GM21360 (cell line): ENCODE measurements around the gene SPCS1.
"Not testable (repeated sequence)": the region's sequence is repeated elsewhere in the genome, so short reads cannot be mapped to it uniquely, and the experiment has no call there.

Source experiments
- ATAC-seq: cut with Tn5 transposase; IDR thresholded peaks from one replicate; pipeline ENCODE4 v1.9.1; 2021; ENCODE audit warnings: mild to moderate bottlenecking, moderate library complexity; ENCODE audit not compliant: unreplicated experiment

Gene SPCS1

DNA sequence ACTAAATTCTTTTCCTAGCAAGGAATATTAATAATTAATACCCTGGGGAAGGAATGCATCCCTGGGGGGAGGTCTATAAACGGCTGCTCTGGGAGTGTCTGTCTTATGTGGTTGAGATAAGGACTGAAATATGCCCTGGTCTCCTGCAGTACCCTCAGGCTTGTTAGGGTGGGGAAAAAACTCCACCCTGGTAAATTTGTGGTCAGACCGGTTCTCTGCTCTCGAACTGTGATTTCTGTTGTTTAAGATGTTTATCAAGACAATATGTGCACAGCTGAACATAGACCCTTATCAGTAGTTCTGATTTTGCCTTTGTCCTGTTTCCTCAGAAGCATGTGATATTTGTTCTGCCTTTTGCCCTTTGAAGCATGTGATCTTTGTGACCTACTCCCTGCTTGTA is 22.8 kb downstream of the SPCS1 start:
- ATAC-seq, result not testable (repeated sequence)

DNA sequence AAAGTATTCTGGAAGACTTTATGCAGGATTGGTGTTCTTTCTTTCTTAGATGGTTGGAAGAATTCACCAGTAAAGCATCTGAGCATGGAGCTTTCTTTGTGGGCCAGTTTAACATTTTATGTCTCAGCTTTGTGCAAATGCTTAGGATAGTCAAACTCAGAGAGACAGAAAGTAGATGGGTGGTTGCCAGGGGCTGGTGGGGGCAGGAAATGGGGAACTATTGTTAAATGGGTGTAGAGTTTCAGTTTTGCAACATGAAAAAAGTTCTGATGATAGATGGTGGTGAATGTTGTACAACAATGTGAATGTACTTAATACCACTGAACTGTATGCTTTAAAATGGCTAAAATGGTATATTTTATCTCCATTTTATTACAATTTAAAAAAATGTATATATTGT is 24.8 kb downstream of the SPCS1 start:
- ATAC-seq, result no peak

DNA sequence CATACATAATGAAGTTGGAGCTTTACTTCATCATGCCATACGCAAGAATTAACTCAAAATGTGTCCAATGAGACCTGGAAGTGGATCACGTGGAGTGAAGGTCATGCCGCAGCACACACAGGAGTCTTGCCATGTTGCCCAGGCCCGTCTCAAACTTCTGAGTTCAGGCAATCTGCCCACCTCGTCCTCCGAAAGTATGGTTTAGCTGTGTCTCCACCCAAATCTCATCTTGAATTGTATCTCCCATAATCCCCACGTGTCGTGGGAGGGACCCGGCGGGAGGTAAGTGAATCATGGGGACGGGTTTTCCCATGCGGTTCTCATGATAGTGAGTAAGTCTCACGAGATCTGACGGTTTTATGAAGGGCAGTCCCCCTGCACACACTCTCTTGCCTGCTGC is 25.7 kb downstream of the SPCS1 start:
- no peak for ATAC-seq

DNA sequence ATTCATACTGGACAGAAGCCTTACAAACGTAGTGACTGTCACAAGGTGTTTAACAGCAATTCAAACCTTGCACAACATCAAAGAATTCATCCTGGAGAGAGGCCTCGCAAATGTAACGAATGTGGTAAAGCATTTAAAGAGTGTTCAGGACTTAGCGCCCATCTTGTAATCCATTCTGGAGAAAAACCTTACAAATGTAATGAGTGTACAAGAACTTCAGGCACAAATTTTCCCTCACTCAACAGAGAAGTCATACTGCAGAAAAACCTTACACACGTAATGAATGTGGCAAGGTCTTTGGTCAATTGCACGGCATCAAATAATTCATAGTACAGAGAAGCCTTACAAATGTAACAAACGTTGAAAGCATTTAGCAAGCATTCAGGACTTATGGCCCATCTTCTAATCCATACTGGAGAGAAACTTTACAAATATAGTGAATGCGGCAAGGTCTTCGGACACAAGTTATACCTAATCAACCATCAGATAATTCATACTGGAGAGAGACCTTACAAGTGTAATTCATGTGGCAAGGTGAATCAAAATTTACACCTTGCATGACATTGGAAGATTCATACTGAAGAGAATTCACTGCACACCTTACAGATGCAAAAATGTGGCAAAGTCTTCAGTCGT is 27.5 kb downstream of the SPCS1 start:
- no peak for ATAC-seq

DNA sequence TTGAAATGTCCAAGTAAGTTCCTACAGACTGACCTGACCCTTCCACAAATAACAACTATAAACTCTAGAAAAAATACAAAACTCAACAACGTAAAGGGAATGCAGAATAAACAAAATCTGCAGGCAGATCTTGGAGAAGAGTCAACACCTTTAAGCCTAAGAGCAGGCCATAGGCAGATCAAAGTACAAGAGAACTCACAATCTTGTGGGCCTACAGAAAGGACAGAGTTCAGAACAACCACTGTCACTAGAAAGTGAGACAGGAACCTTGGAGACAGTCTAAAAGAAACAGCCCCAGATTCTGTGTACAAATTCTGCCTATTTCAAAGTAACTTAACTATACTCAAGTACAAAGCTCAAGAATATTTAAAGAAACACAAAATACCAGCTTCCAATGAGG is 33.8 kb downstream of the SPCS1 start:
- no peak for ATAC-seq

DNA sequence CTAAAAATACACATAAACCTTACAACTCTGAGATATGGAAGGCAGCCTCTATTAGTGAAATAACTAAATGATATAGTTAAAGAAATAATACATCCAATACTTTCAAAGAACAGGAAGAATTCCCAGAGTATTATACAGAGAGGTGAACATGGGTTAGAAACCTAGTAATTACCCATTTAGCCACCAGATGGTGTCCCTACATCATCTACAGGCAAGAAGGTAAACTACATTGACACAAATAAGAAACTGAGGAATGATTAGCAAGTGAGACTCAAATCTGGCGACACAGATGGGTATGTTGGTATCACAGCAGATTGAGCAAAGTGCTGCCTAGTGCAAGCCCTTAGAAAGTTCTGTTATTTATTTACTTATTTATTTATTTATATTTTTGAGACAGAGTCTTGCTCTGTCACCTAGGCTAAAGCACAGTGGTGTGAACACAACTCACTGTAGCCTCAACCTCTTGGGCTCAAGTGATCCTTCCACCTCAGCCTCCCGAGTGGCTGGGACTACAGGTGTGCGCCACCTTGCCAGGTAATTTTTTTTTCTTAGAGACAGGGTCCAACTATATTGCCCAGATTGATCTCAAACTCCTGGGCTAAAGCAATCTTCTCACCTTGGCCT is 36.6 kb downstream of the SPCS1 start:
- ATAC-seq, result no peak

DNA sequence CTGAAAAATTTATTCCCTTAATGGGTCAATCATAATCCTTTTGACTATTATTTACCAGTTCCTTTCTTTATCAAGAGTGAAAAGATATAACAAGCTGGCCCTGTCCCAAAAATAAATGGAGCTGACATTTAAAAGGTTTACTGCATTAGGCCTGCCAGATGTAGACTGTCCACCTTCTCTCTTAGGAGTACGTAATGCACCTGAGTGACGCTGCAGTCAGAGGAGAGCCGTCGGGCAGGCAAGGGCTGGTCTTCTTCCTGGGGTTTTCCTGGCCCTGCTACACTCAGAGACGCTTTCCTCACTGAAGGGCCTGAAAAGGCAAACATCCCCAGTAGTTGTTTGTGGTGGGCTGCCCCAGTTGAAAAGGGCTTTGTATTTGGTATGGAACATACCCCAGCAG is 37.2 kb downstream of the SPCS1 start:
- ATAC-seq, result no peak

DNA sequence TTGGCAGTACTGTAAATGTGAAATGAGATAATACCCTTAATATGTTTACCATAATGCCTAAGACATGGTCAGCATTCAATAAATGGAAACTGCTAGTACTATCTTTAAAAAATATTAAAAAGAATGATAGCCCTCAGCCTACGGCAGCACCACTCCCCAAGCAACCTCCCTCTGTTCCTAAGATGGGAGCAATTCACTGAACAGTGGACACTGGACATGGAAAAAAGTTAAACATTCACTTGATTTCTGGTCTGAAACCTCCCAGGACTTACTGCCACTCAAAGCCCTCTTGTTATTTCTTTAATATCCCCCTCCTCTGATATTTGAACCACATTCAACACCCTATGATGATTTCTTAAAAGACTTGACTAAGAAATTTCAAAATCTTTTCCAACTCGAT is 37.8 kb downstream of the SPCS1 start:
- no peak for ATAC-seq

DNA sequence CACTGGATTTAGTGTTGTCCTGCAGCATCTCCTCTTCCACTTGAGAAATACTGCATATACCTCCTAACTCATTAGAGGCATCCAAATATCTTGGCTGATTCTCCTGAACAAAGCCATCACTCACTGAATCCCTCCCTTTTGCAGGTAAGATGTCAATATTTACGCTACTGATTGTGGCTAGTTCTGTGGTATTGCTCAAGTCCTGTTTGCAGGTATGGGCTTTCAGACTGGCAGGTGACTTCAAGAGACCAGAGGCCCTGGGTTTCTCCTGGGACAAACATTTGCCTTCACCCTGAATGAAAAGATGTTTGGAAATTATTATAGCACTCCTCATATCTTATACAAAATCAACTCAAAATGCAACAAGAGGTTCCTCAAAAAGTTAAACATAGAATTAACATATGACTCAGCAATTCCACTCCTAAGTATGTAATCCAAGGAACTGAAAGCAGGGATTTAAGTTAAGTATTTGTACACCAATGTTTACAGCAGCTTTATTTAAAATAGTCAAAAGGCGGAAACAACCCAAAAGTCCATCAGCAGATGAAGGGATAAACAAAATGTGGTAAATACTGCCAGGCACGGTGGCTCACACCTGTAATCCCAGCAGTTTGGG is 46.2 kb downstream of the SPCS1 start:
- no peak for ATAC-seq

DNA sequence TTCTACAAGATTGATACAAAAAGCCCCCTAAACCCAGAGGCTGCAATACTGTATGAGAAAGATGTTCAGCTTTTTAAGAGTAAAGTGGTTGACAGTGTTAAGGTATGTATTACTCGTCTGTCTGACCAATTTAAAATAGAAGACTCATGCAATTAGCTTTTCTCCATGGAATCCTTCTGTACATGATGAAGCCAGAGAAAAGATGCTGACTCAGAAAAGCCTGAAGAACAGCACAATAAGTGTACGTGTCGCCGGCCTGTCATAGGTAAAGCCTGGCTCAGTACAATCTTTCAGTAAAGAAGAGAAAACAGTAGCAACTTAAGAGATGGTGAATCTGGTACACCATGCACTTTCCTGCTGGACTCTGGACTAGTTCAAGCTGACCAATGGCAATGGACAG is 48.5 kb downstream of the SPCS1 start:
- ATAC-seq, result no peak

DNA sequence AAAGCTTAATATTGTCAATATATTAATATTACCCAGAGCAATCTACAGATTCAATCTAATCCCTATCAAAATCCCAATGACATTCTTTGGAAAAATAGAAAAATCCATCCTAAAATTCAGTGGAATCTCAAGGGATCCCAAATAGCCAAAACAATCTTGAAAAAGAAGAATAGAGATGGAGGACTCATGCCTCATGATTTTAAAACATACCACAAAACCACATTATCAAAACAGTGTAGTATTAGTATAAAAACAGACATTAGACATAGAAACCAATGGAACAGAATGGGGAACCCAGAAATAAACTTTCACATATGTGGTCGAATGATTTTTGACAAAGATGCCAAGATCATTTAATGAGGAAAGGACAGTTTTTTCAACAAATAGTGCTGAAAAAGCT is 50.2 kb downstream of the SPCS1 start:
- no peak for ATAC-seq
